HEK293 (cell line): ENCODE data around the gene FXYD5.

Source experiments
- AEBP2 ChIP-seq: fragments of 450-650 bp; formaldehyde crosslinking; IDR thresholded peaks from 2 replicates; pipeline ENCODE4 v1.5.1; 2016; ENCODE audit warnings: missing biosample characterization, missing genetic modification characterization, borderline replicate concordance
- GLI2 ChIP-seq: fragments of 450-650 bp; formaldehyde crosslinking; IDR thresholded peaks from 2 replicates; pipeline ENCODE4; 2017; ENCODE audit warnings: missing biosample characterization, missing genetic modification characterization, low read depth, borderline replicate concordance
- HOXA7 ChIP-seq: sonication (generic); formaldehyde crosslinking; IDR thresholded peaks from 2 replicates; pipeline ENCODE4 v1.8.1; 2022; ENCODE audit warnings: missing genetic modification reagents, borderline replicate concordance
- KLF7 ChIP-seq: fragments of 450-650 bp; formaldehyde crosslinking; IDR thresholded peaks from 2 replicates; pipeline ENCODE4 v1.5.1; 2016; ENCODE audit warnings: missing biosample characterization, missing genetic modification characterization, borderline replicate concordance
- TCF7L2 ChIP-seq: IDR thresholded peaks from 2 replicates; pipeline ENCODE4 v1.6.1; 2011; ENCODE audit warnings: low read depth, mild to moderate bottlenecking, inconsistent platforms, low read length, moderate library complexity, borderline replicate concordance
- TRIM28 ChIP-seq: IDR thresholded peaks from 2 replicates; pipeline ENCODE4 v1.6.1; 2011; ENCODE audit warnings: low read length, control low read depth, borderline replicate concordance
- ZBTB20 ChIP-seq: fragments of 450-650 bp; formaldehyde crosslinking; IDR thresholded peaks from 2 replicates; pipeline ENCODE4 v1.5.1; 2016; ENCODE audit warnings: missing biosample characterization, missing genetic modification characterization
- ZBTB21 ChIP-seq: fragments of 450-650 bp; formaldehyde crosslinking; IDR thresholded peaks from 2 replicates; pipeline ENCODE4 v1.5.1; 2017; ENCODE audit warnings: missing biosample characterization, missing genetic modification characterization
- ZBTB44 ChIP-seq: fragments of 450-650 bp; IDR thresholded peaks from 2 replicates; pipeline ENCODE4 v1.5.1; 2018; ENCODE audit warnings: missing biosample characterization, mild to moderate bottlenecking, missing genetic modification characterization
- ZBTB49 ChIP-seq: fragments of 450-650 bp; formaldehyde crosslinking; IDR thresholded peaks from 2 replicates; pipeline ENCODE4 v1.5.1; 2016; ENCODE audit warnings: missing biosample characterization, missing genetic modification characterization, low read depth
- ZBTB7A ChIP-seq: fragments of 450-650 bp; formaldehyde crosslinking; IDR thresholded peaks from 2 replicates; pipeline ENCODE4 v1.5.1; 2016; ENCODE audit warnings: low read depth, missing biosample characterization, missing genetic modification characterization
- ZFP41 ChIP-seq: fragments of 450-650 bp; formaldehyde crosslinking; IDR thresholded peaks from 2 replicates; pipeline ENCODE4 v1.5.1; 2016; ENCODE audit warnings: missing biosample characterization, missing genetic modification characterization, borderline replicate concordance
- ZFP69B ChIP-seq: fragments of 450-650 bp; formaldehyde crosslinking; IDR thresholded peaks from 2 replicates; pipeline ENCODE4 v1.5.1; 2016; ENCODE audit warnings: missing biosample characterization, missing genetic modification characterization
- ZNF112 ChIP-seq: fragments of 450-650 bp; formaldehyde crosslinking; IDR thresholded peaks from 2 replicates; pipeline ENCODE4 v1.5.0; 2017; ENCODE audit warnings: missing biosample characterization, missing genetic modification characterization
- ZNF132 ChIP-seq: fragments of 450-650 bp; formaldehyde crosslinking; IDR thresholded peaks from 2 replicates; pipeline ENCODE4 v1.5.1; 2017; ENCODE audit warnings: missing biosample characterization, missing genetic modification characterization, borderline replicate concordance
- ZNF239 ChIP-seq: fragments of 450-650 bp; formaldehyde crosslinking; IDR thresholded peaks from 2 replicates; pipeline ENCODE4 v1.5.1; 2016; ENCODE audit warnings: missing biosample characterization, missing genetic modification characterization
- ZNF335 ChIP-seq: fragments of 450-650 bp; formaldehyde crosslinking; conservative IDR thresholded peaks from 2 replicates; pipeline ENCODE4 v1.5.1; 2016; ENCODE audit warnings: missing biosample characterization, missing genetic modification characterization
- ZNF354C ChIP-seq: fragments of 450-650 bp; formaldehyde crosslinking; IDR thresholded peaks from 2 replicates; pipeline ENCODE4 v1.5.1; 2016; ENCODE audit warnings: missing biosample characterization, missing genetic modification characterization, low read depth, borderline replicate concordance
- ZNF501 ChIP-seq: fragments of 450-650 bp; formaldehyde crosslinking; IDR thresholded peaks from 2 replicates; pipeline ENCODE4 v1.5.1; 2016; ENCODE audit warnings: missing biosample characterization, missing genetic modification characterization
- ZNF521 ChIP-seq: fragments of 450-650 bp; formaldehyde crosslinking; IDR thresholded peaks from 2 replicates; pipeline ENCODE4 v1.5.1; 2017; ENCODE audit warnings: missing biosample characterization, mild to moderate bottlenecking, missing genetic modification characterization
- ZNF544 ChIP-seq: fragments of 450-650 bp; formaldehyde crosslinking; IDR thresholded peaks from 2 replicates; pipeline ENCODE4 v1.5.0; 2017; ENCODE audit warnings: missing biosample characterization, missing genetic modification characterization
- ZNF558 ChIP-seq: fragments of 450-650 bp; formaldehyde crosslinking; IDR thresholded peaks from 2 replicates; pipeline ENCODE4 v1.5.1; 2016; ENCODE audit warnings: missing biosample characterization, missing genetic modification characterization
- ZNF585B ChIP-seq: fragments of 450-650 bp; formaldehyde crosslinking; IDR thresholded peaks from 2 replicates; pipeline ENCODE4 v1.5.1; 2016; ENCODE audit warnings: missing biosample characterization, missing genetic modification characterization
- ZNF654 ChIP-seq: fragments of 450-650 bp; formaldehyde crosslinking; IDR thresholded peaks from 2 replicates; pipeline ENCODE4 v1.5.1; 2016; ENCODE audit warnings: low read depth, missing biosample characterization, missing genetic modification characterization
- ZNF677 ChIP-seq: fragments of 450-650 bp; IDR thresholded peaks from 2 replicates; pipeline ENCODE4 v1.5.0; 2018; ENCODE audit warnings: missing biosample characterization, mild to moderate bottlenecking, missing genetic modification characterization, moderate library complexity
- ZNF701 ChIP-seq: fragments of 450-650 bp; formaldehyde crosslinking; IDR thresholded peaks from 2 replicates; pipeline ENCODE4 v1.5.1; 2016; ENCODE audit warnings: missing biosample characterization, missing genetic modification characterization
- ZNF830 ChIP-seq: fragments of 450-650 bp; IDR thresholded peaks from 2 replicates; pipeline ENCODE4 v1.5.0; 2018; ENCODE audit warnings: missing biosample characterization, missing genetic modification characterization, low read depth, mild to moderate bottlenecking, moderate library complexity
- ZSCAN16 ChIP-seq: fragments of 450-650 bp; formaldehyde crosslinking; IDR thresholded peaks from 2 replicates; pipeline ENCODE4 v1.5.1; 2016; ENCODE audit warnings: missing biosample characterization, missing genetic modification characterization
- ZSCAN4 ChIP-seq: fragments of 450-650 bp; formaldehyde crosslinking; IDR thresholded peaks from 2 replicates; pipeline ENCODE4 v1.5.1; 2017; ENCODE audit warnings: missing biosample characterization, missing genetic modification characterization
- ZSCAN5A ChIP-seq: fragments of 450-650 bp; formaldehyde crosslinking; IDR thresholded peaks from 2 replicates; pipeline ENCODE4 v1.5.1; 2016; ENCODE audit warnings: missing biosample characterization, missing genetic modification characterization

Gene FXYD5

GRCh38 chr19:35213663-35214632, 59.4 kb downstream of the FXYD5 start (continued):
- TF ChIP-seq TRIM28 (no peak), ZNF830 (tag by site-specific recombination) (no peak), ZNF654 (no peak), ZNF132 (tag by site-specific recombination) (no peak), ZNF558 (peak; percentile 59), ZNF354C (tag by site-specific recombination) (no peak), ZNF501 (tag by site-specific recombination) (peak; percentile 79; the same call in 1 of the 2 replicates), ZNF112 (tag by site-specific recombination) (no peak), TCF7L2 (no peak), ZFP41 (no peak), GLI2 (tag by site-specific recombination) (no peak; the same call in 1 of the 2 replicates), HOXA7 (CRISPR knock-in tag) (no peak), ZBTB7A (tag by site-specific recombination) (no peak), ZBTB49 (tag by site-specific recombination) (no peak), ZNF701 (tag by site-specific recombination) (no peak), ZNF677 (no peak; the same call in 1 of the 2 replicates), ZBTB20 (peak; percentile 73), ZBTB21 (peak; percentile 88), ZBTB44 (0 out of 2 replicates have a peak, but pooled peaks have one; percentile 32), AEBP2 (tag by site-specific recombination) (no peak), ZNF239 (tag by site-specific recombination) (no peak), ZNF521 (no peak), ZFP69B (tag by site-specific recombination) (peak; percentile 57; the same call in 1 of the 2 replicates), KLF7 (tag by site-specific recombination) (peak; percentile 20), ZNF335 (tag by site-specific recombination) (peak; percentile 57), ZSCAN4 (tag by site-specific recombination) (0 out of 2 replicates have a peak, but pooled peaks have one; percentile 9), ZNF544 (tag by site-specific recombination) (no peak; the same call in 1 of the 2 replicates), ZSCAN16 (tag by site-specific recombination) (no peak), ZNF585B (tag by site-specific recombination) (no peak), ZSCAN5A (tag by site-specific recombination) (no peak)
